GM18951 (cell line): ENCODE measurements around the gene CEP170B.
"Not testable (repeated sequence)": the region's sequence is repeated elsewhere in the genome, so short reads cannot be mapped to it uniquely, and the experiment has no call there.

Experiments
- POLR2A ChIP-seq: IDR thresholded peaks from 4 replicates; pipeline ENCODE4 v1.6.1; 2011; ENCODE audit warnings: mild to moderate bottlenecking; ENCODE audit not compliant: insufficient read length, insufficient read depth; ENCODE audit errors: extremely low read depth
- in situ Hi-C: fragments of 300-500 bp; cut with MboI; formaldehyde crosslinking; loops from one replicate; pipeline ENCODE4 v1.12.0; 2022; ENCODE audit warnings: low sequenced_read_pairs, mixed read lengths, inconsistent platforms; ENCODE audit not compliant: unreplicated experiment

The CEP170B gene

DNA sequence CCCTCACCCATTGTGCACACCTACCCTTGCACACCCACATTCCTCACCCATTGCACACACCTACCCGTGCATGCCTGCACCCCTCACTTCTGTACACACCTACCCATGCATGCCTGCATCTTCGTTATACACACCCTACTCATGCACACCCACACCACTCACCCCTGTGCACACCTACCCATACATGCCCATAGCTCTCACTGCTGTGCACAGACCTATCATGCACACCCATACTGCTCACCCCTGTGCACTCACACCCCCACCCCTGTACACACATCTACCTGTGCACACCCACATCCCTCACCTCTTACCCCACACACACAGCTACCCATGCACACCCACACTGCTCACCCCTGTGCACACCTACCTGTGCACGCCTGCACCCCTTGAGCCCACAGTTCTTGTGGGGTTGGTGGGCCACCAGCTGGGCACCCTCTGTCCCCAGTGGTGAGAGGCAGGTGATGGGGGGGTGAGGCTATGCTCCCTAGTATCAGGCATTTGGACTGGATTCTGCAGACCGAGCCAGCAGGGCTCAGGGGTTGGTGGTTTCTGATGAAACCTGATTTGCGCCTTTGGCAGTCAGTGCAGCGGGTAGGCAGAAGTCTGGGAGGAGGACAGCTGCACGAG lies 15.6 kb downstream of the CEP170B start:
- TF ChIP-seq POLR2A: no peak
- in situ Hi-C loops: no loop called here

DNA sequence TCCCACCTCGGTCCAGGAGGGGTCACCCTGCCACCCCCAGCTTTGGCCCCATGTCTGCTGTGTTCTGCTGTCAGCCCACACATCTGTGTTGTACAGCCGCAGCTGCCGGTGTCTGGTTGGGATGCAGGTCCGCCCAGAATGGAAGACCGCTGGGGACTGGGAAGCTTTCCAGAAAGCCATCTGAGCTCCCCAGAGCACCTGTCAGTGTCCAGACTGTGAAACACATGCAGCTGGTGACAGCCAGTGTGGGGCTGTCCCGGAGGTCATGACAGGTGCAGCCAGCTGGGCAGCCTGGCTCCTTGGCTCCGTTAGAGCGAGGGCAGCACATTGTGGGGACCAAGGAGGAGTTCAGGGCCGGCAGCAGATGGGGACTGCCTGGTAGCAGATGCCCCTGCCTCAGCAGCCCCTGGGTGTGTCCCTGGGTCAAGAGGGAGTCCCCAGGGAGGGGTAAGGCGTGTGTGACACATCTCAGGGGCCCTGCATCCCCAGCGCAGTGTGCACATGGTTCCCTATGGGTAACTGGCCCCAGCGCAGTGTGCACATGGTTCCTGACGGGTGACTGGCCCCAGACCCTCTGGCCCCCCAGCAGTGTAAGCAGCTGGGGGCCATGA lies 16.4 kb downstream of the CEP170B start:
- TF ChIP-seq POLR2A: no peak
- in situ Hi-C loops: no loop called here

DNA sequence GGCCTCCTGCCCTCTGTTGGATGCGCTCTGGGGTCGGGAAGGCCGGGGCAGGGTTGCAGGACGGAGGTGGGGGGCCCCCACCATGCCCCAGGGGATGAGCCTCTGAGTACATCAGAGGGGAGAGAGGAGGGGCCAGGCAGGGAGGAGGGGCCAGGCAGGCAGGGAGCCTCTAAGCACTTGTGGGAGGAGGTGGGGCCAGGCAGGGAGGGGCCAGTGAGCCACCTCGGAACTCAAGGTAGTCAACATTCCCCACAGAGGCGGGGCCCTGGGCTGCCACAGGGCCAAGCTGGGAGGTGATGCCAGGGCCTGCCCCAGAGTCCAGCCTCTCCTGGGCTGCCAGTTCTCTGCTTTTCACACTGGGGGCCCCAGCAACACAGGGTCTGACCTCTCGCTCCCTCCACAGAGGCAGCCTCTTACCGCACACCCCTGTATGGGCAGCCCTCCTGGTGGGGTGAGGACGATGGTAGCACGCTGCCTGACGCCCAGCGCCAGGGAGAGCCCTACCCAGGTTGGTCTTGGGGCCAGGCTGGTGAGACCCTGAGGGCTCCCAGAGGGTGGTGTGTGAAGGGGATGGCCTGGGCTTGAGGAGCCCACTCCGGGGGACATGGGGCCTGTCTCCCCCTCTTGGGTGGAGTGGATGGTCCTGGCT lies 17.4 kb downstream of the CEP170B start:
- in situ Hi-C loops: no loop called here
- no peak for TF ChIP-seq POLR2A

DNA sequence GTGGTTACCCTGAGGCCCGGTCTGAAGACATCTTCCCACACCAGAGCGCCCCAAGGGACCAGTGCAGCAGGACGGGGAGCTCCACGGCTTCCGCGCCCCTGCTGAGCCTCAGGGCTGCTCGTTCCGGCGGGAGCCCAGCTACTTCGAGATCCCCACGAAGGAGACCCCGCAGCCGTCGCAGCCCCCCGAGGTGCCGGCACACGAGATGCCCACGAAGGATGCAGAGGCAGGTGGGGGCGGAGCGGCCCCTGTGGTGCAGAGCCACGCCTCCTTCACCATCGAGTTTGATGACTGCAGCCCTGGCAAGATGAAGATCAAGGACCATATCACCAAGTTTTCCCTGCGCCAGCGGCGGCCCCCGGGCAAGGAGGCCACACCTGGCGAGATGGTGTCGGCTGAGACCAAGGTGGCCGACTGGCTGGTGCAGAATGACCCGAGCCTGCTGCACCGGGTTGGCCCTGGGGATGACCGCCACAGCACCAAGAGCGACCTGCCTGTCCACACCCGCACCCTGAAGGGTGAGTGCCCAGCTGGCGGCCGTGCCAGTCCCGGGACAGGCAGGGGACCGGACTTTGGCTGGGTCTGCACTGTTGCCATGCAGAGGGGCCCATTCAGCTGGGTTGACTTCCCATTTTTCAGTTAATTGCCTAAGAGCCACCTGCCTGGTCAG lies 18.1 kb downstream of the CEP170B start:
- in situ Hi-C loops: no loop called here
- no peak for TF ChIP-seq POLR2A

DNA sequence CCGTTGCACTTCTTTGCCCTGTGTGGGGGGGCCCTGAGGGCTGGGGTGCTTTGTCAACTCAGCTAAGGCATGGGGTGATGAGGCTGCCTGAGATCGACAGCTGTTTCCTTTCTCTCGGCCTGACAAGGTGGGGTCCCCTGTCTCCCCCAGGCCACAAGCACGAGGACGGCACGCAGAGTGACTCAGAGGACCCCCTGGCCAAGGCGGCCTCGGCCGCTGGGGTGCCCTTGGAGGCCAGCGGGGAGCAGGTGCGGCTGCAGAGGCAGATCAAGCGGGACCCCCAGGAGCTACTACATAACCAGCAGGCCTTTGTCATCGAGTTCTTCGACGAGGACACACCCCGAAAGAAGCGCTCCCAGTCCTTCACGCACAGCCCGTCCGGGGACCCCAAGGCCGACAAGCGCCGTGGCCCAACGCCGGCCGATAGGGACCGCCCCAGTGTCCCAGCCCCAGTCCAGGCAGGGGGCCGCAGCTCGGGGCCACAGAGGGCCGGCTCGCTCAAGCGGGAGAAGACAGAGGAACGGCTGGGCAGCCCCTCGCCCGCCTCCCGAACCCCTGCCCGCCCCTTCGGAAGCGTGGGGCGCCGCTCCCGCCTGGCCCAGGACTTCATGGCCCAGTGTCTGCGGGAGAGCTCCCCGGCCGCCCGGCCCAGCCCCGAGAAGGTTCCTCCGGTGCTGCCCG lies 18.8 kb downstream of the CEP170B start:
- in situ Hi-C loops: no loop called here
- TF ChIP-seq POLR2A: no peak

DNA sequence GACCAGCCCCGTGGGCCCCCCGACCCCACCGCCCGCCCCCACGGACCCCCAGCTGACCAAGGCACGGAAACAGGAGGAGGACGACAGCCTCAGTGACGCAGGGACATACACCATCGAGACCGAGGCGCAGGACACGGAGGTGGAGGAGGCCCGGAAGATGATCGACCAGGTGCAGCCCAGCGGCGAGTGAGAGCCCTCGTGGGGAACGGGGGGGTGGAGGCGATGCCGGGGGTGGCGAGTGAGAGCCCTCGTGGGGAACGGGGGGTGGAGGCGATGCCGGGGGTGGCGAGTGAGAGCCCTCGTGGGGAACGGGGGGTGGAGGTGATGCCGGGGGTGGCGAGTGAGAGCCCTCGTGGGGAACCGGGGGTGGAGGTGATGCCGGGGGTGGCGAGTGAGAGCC lies 19.3 kb downstream of the CEP170B start:
- in situ Hi-C loops: not testable (repeated sequence)

DNA sequence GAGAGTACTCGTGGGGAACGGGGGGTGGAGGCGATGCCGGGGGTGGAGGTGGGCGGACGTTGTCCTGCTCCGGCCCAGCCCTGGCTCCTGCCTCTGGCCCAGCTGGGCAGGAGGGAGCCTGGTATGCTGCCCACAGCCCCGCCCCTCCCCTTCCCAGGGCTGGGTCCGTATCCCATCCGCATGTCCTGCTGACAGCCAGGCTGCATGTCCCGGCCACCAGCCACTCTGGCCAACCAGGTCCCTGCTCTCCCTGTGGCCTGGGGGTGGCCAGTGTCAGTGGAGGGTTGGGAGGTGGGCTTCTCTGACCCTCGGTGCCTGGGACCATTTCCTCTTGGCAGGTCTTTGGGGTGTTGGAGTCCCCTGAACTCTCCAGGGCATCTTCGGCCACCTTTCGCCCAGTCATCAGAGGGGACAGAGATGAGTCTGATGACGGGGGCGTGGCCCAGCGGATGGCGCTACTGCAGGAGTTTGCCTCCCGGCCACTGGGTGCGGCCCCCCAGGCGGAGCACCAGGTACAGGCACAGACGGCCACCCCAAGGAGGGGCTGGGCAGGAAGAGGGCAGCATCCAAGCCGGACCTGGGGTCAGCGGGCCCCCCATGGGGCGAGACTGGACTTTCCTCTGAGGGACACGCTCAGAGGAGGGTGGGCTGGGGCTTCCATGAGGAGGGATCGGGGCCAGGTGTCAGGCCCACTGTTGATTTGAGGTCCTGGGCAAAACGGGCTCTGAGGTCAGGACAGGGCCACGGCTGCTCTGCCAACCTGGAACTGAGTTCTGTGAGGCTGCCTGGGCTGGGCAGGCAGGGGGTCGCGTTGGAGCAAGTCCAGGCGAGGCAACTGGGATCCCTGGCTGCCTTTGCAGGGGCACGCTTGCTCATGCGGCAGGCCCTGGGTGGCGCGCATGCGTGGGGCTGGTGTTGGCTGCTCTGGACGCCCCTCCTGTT lies 20.2 kb downstream of the CEP170B start:
- in situ Hi-C loops: no loop called here
- no peak for TF ChIP-seq POLR2A

DNA sequence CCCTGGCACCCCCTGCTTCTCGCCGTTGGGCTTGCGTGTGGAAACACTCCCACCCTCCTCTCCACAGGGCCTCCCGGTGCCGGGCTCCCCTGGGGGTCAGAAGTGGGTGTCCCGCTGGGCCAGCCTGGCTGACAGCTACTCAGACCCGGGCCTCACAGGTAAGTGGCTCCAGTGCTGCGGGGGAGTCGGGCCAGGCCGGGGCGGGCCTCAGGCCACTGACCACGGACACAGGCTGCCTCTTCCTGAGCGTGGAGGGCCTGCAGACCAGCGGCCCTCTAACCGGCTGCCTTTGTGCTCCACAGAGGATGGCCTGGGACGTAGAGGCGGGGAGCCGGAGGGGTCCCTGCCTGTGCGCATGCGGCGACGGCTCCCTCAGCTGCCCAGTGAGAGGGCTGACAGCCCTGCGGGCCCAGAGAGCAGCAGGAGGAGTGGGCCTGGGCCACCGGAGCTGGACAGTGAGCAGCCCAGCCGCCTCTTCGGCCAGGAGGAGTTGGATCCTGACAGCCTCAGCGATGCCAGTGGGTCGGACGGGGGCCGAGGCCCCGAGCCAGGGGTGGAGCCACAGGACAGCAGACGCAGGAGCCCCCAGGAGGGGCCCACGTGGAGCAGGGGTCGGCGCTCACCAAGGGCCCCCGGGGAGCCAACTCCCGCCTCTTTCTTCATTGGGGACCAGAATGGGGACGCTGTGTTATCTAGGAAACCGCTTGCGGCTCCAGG lies 21.1 kb downstream of the CEP170B start:
- TF ChIP-seq POLR2A: no peak
- in situ Hi-C loops: no loop called here

DNA sequence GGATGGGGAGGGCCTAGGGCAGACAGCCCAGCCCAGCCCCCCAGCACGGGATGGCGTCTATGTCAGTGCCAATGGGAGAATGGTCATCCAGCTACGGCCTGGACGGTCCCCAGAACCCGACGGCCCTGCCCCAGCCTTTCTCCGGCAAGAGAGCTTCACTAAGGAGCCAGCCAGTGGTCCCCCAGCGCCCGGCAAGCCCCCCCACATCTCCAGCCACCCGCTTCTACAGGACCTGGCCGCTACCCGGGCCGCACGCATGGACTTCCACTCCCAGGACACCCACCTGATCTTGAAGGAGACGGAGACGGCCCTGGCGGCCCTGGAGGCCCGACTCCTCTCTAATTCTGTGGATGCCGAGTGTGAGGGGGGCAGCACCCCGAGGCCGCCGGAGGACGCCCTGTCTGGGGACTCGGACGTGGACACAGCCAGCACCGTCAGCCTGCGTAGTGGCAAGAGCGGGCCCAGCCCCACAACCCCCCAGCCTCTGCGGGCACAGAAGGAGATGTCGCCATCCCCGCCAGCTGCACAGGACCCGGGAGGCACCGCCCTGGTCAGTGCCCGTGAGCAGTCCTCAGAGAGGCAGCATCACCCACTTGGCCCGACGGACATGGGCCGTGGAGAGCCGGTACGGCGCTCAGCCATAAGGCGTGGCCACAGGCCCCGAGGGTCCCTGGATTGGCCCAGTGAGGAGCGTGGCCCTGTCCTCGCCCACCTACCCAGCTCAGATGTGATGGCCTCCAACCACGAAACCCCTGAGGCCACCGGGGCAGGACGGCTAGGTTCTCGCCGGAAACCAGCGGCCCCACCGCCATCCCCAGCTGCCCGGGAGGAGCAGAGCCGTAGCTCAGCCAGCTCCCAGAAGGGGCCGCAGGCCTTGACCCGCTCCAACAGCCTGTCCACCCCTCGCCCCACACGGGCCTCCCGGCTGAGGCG lies 21.9 kb downstream of the CEP170B start:
- in situ Hi-C loops: no loop called here
- no peak for TF ChIP-seq POLR2A

DNA sequence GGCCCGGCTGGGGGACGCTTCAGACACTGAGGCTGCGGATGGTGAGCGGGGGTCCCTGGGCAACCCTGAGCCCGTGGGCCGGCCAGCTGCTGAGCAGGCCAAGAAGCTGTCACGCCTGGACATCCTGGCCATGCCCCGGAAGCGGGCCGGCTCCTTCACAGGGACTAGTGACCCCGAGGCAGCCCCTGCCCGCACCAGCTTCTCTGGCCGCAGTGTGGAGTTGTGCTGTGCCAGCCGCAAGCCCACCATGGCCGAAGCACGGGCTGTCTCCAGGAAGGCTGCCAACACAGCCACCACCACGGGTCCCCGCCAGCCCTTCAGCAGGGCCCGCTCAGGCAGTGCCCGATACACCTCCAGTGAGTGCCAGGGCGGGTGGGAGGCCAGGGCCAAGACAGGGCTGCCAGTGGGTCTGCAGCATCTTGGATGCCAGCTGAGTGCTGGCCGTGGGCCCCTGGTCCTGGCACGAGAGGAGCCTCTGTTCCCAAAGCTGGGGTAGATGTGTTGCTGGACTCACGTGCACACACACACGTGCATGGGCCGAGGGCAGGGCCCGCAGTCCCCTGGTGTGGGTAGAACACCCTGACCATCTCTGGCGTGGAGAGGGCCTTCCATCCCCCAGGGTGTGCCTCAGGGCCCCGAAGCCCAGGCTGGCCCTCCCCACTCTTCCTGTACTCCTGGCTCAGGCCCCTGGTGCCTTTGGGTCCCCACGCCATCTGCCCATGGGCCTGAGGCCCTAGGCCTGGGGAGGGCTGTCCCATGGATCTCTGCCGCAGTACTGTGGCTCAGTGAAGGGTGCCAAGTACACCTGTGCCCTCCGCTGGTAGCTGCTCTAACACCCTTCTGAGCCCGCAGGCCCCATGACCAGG lies 22.8 kb downstream of the CEP170B start:
- no peak for TF ChIP-seq POLR2A
- in situ Hi-C loops: no loop called here
